BE2C (cell line): ENCODE results near the gene DMC1.

ENCODE experiments used
- DNase-seq: peaks from one replicate; pipeline ENCODE4 v3.0.0-alpha.2; 2020
- H3K27me3 ChIP-seq: fragments of 250-450 bp; sonication (Bioruptor Pico); 2 replicates; pipeline ENCODE4 v1.5.1; 2020; ENCODE audit warnings: mild to moderate bottlenecking
- H3K36me3 ChIP-seq: fragments of 250-450 bp; sonication (Bioruptor Pico); 2 replicates; pipeline ENCODE4 v1.5.1; 2020; ENCODE audit warnings: mild to moderate bottlenecking
- H3K4me1 ChIP-seq: fragments of 250-450 bp; sonication (Bioruptor Pico); 2 replicates; pipeline ENCODE4 v1.5.1; 2020
- H3K4me3 ChIP-seq: 2 replicates; pipeline ENCODE4 v1.5.1; 2011; ENCODE audit warnings: low read depth, low read length
- H3K9me3 ChIP-seq: fragments of 250-450 bp; sonication (Bioruptor Pico); 2 replicates; pipeline ENCODE4 v1.5.1; 2020
- CTCF ChIP-seq: IDR thresholded peaks from 2 replicates; pipeline ENCODE4 v1.5.1; 2012; ENCODE audit warnings: mild to moderate bottlenecking, low read depth, low read length

Gene DMC1

GRCh38 chr22:38569181-38569971, 607 bp downstream of the DMC1 start:
- H3K36me3 ChIP-seq, result no peaks in the 10 kb centered on the region
- H3K4me1 ChIP-seq, result peaks cover 4% of the 10 kb centered on the region
- no peaks in the 10 kb centered on the region; the same call in 1 of the 2 replicates for H3K27me3 ChIP-seq
- H3K9me3 ChIP-seq, result no peaks in the 10 kb centered on the region
- no peak overlapping the region; the same call in 1 of the 2 replicates for H3K4me3 ChIP-seq
- peak; percentile 11 for DNase-seq
- no peak for TF ChIP-seq CTCF

- no peak for TF ChIP-seq CTCF
- Histone ChIP-seq H3K27me3 (no peaks in the 10 kb centered on the region; the same call in 1 of the 2 replicates), H3K4me1 (peaks cover 4% of the 10 kb centered on the region), H3K4me3 (no peak overlapping the region), H3K36me3 (no peaks in the 10 kb centered on the region), H3K9me3 (no peaks in the 10 kb centered on the region)
- no peak for DNase-seq
These were observed 2.3 kb downstream of the DMC1 start for GRCh38 chr22:38567531-38568285.

GRCh38 chr22:38566726-38567504, 3.1 kb downstream of the DMC1 start:
- H3K4me1 ChIP-seq, result peaks cover 4% of the 10 kb centered on the region
- no peak for TF ChIP-seq CTCF
- H3K27me3 ChIP-seq, result no peaks in the 10 kb centered on the region
- H3K36me3 ChIP-seq, result no peaks in the 10 kb centered on the region
- no peaks in the 10 kb centered on the region for H3K9me3 ChIP-seq
- DNase-seq, result no peak
- no peak overlapping the region for H3K4me3 ChIP-seq

GRCh38 chr22:38565441-38565840, 4.5 kb downstream of the DMC1 start:
- no peak for TF ChIP-seq CTCF
- DNase-seq, result no peak
- H3K4me1 ChIP-seq, result peaks cover 4% of the 10 kb centered on the region
- H3K4me3 ChIP-seq, result no peak overlapping the region
- no peaks in the 10 kb centered on the region for H3K36me3 ChIP-seq
- H3K9me3 ChIP-seq, result no peaks in the 10 kb centered on the region
- no peaks in the 10 kb centered on the region for H3K27me3 ChIP-seq

GRCh38 chr22:38564669-38565068, 5.3 kb downstream of the DMC1 start:
- Histone ChIP-seq H3K4me1 (peaks cover 4% of the 10 kb centered on the region), H3K9me3 (no peaks in the 10 kb centered on the region), H3K36me3 (no peaks in the 10 kb centered on the region), H3K27me3 (no peaks in the 10 kb centered on the region), H3K4me3 (no peak overlapping the region)
- no peak for TF ChIP-seq CTCF
- no peak for DNase-seq
